Ishikawa (cell line): ENCODE results near the gene INPP5F.

Experiments used
- CEBPB ChIP-seq: IDR thresholded peaks from 2 replicates; pipeline ENCODE4 v1.6.1; 2012
- CREB1 ChIP-seq: IDR thresholded peaks from 2 replicates; pipeline ENCODE4 v1.6.1; 2012; ENCODE audit warnings: low read depth
- EGR1 ChIP-seq: IDR thresholded peaks from 2 replicates; pipeline ENCODE4 v1.6.1; 2012
- EP300 ChIP-seq: IDR thresholded peaks from 2 replicates; pipeline ENCODE4 v1.6.1; 2012; ENCODE audit warnings: borderline replicate concordance
- FOXM1 ChIP-seq: IDR thresholded peaks from 2 replicates; pipeline ENCODE4 v1.6.1; 2012; ENCODE audit warnings: low read depth, borderline replicate concordance
- MAX ChIP-seq: IDR thresholded peaks from 2 replicates; pipeline ENCODE4 v1.6.1; 2012
- NFIC ChIP-seq: IDR thresholded peaks from 2 replicates; pipeline ENCODE4 v1.6.1; 2012
- RAD21 ChIP-seq: IDR thresholded peaks from 2 replicates; pipeline ENCODE4 v1.6.1; 2012; ENCODE audit warnings: low read depth
- TAF1 ChIP-seq: IDR thresholded peaks from 2 replicates; pipeline ENCODE4 v1.6.1; 2012; ENCODE audit warnings: low read depth, mild to moderate bottlenecking
- TCF12 ChIP-seq: IDR thresholded peaks from 2 replicates; pipeline ENCODE4 v1.6.1; 2012; ENCODE audit warnings: low read depth
- TEAD4 ChIP-seq: IDR thresholded peaks from 2 replicates; pipeline ENCODE4 v1.6.1; 2012
- YY1 ChIP-seq: IDR thresholded peaks from 2 replicates; pipeline ENCODE4 v1.6.1; 2012; ENCODE audit warnings: low read depth
- ZBTB7A ChIP-seq: IDR thresholded peaks from 2 replicates; pipeline ENCODE4 v1.6.1; 2012; ENCODE audit warnings: low read depth
- TF ChIP-seq, protein P1 (sequence below): IDR thresholded peaks from 2 replicates; pipeline ENCODE4 v1.6.1; 2012
- TF ChIP-seq, protein P2 (sequence below): IDR thresholded peaks from 2 replicates; pipeline ENCODE4 v1.6.1; 2012; ENCODE audit warnings: low read depth, mild to moderate bottlenecking

The INPP5F gene

DNA sequence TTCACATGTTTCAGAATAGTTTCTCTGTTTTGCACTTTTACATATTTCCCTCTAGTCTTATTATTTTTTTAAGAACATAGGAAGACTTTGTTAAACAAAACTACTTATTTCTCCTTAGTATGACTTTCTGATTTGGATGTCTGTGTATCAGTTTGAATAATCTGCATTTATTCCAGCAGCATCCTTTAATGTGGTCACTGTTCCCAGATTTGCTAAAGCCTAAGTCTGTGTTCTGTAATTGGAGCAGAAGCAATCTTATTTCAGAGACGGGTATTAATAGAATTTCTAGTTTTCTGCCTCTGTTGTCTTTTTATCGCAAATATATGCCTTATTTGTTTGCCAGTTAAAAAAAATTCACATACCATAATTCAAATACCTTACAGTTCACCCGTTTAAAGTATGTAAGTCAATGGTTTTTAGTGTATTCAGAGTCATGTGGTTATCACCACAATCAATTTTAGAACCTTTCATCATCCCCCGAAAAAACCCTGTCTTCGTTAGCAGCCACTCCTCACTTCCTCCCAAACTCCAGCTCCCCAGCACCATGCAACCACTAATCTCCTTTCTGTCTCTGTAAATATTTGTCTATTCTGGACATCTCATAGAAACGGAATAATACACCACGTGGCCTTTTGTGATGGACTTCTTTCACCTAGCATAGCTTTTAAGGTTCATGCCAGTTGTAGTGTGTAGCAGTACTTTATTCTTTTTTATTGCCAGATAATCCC, 58.7 kb downstream of the INPP5F start:
- TF ChIP-seq FOXM1, result no peak
- no peak for TF ChIP-seq YY1
- TF ChIP-seq, protein P1, sequence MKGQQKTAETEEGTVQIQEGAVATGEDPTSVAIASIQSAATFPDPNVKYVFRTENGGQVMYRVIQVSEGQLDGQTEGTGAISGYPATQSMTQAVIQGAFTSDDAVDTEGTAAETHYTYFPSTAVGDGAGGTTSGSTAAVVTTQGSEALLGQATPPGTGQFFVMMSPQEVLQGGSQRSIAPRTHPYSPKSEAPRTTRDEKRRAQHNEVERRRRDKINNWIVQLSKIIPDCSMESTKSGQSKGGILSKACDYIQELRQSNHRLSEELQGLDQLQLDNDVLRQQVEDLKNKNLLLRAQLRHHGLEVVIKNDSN, result no peak
- TF ChIP-seq TAF1, result no peak

DNA sequence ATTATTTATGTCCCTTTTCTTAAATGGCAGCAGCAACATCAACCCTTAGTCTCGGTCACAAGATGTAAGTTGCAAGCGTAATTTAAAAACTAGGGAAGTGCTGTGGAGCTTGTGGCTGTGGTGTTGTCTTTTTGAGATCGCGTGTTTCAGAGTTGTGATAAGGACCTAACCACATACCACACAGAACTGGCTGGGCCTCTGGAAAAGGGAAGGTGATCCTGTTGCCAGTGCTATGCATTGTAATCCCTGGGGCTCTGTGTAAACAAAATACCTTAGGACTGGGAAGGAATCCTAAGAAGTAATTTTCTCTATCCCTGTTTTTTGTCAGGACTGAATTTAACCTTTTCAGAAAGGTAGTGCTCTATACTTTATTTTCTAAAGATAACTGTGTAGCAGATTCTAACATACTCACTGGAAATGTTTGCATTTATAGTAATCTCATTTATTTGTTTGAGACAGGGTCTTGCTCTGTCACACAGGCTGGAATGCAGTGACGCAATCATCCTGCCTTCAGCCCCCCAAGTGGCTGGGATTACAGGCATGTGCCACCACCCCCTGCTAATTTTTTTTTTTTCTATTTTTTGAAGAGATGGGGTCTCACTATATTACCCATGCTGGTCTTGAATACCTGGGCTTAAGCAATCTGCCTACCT, 60.4 kb downstream of the INPP5F start:
- no peak for TF ChIP-seq CREB1
- TF ChIP-seq RAD21, result no peak
- no peak for TF ChIP-seq MAX
- TF ChIP-seq TAF1, result no peak
- TF ChIP-seq, protein P1, result no peak
- TF ChIP-seq CEBPB, result peak; percentile 83
- TF ChIP-seq FOXM1, result no peak

GRCh38 chr10:119796039-119796438, 70.2 kb downstream of the INPP5F start:
- no peak for TF ChIP-seq NFIC
- TF ChIP-seq MAX, result no peak
- no peak for TF ChIP-seq CEBPB
- TF ChIP-seq TCF12, result no peak
- TF ChIP-seq YY1, result no peak
- no peak for TF ChIP-seq FOXM1
- TF ChIP-seq EP300, result no peak
- TF ChIP-seq CREB1, result no peak
- no peak for TF ChIP-seq TAF1
- TF ChIP-seq, protein P2, sequence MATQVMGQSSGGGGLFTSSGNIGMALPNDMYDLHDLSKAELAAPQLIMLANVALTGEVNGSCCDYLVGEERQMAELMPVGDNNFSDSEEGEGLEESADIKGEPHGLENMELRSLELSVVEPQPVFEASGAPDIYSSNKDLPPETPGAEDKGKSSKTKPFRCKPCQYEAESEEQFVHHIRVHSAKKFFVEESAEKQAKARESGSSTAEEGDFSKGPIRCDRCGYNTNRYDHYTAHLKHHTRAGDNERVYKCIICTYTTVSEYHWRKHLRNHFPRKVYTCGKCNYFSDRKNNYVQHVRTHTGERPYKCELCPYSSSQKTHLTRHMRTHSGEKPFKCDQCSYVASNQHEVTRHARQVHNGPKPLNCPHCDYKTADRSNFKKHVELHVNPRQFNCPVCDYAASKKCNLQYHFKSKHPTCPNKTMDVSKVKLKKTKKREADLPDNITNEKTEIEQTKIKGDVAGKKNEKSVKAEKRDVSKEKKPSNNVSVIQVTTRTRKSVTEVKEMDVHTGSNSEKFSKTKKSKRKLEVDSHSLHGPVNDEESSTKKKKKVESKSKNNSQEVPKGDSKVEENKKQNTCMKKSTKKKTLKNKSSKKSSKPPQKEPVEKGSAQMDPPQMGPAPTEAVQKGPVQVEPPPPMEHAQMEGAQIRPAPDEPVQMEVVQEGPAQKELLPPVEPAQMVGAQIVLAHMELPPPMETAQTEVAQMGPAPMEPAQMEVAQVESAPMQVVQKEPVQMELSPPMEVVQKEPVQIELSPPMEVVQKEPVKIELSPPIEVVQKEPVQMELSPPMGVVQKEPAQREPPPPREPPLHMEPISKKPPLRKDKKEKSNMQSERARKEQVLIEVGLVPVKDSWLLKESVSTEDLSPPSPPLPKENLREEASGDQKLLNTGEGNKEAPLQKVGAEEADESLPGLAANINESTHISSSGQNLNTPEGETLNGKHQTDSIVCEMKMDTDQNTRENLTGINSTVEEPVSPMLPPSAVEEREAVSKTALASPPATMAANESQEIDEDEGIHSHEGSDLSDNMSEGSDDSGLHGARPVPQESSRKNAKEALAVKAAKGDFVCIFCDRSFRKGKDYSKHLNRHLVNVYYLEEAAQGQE, result no peak
- no peak for TF ChIP-seq ZBTB7A

- TF ChIP-seq EP300 (no peak), TEAD4 (no peak), RAD21 (no peak), FOXM1 (no peak), CEBPB (no peak), NFIC (no peak), YY1 (no peak), TCF12 (no peak), TAF1 (no peak), ZBTB7A (no peak)
- TF ChIP-seq, protein P1, result no peak
- TF ChIP-seq, protein P2, result no peak
Measured at GRCh38 chr10:119801176-119801575, 75.3 kb downstream of the INPP5F start.

DNA sequence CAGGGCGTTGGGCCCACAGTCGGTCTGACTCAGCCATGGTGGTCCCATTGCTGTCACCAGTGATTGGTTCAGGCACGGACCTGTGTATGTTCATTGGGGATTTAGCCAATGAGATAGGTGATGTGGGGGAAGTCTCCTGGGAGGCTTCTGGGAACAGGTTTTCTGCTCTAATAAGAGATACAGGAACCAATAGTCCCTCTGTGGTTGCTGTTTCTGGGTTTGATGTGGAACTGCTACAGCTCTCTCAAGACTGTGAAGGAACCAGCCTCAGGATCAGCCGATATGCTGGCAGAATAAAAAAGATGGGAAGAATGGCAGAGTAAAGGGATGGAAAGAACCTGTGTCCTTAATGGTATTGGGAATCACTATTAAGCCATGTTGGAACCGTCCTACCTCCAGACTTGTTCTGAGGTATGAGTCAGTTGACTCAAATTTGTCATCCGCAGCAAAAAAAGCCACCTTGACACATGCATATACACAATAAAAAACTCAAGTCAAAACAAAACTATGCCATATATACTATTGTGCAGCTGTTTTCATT, 76.2 kb downstream of the INPP5F start:
- TF ChIP-seq CREB1 (no peak), EP300 (no peak), NFIC (no peak), EGR1 (no peak), TEAD4 (no peak), MAX (no peak), RAD21 (no peak), TAF1 (no peak), YY1 (no peak)
- TF ChIP-seq, protein P1, result no peak
- TF ChIP-seq, protein P2, result no peak
